Stimulated activated CD8-positive, alpha-beta memory T cell treated with anti-CD3 and anti-CD28 coated beads, Interleukin-2, amount 100 ng/mL, for 1 hour (primary cell): ENCODE data around the gene PRKAA1.
"Not testable (repeated sequence)": the region's sequence is repeated elsewhere in the genome, so short reads cannot be mapped to it uniquely, and the experiment has no call there.

Experiments
- DNase-seq, 2 donors: peaks; one replicate each; pipeline ENCODE4 v3.0.0-alpha.2; 2020; ENCODE audit warnings: low read depth in 2 of 2

PRKAA1 gene

GRCh38 chr5:40734986-40735385, 63.2 kb downstream of the PRKAA1 start:
- DNase-seq, result no peak

DNA sequence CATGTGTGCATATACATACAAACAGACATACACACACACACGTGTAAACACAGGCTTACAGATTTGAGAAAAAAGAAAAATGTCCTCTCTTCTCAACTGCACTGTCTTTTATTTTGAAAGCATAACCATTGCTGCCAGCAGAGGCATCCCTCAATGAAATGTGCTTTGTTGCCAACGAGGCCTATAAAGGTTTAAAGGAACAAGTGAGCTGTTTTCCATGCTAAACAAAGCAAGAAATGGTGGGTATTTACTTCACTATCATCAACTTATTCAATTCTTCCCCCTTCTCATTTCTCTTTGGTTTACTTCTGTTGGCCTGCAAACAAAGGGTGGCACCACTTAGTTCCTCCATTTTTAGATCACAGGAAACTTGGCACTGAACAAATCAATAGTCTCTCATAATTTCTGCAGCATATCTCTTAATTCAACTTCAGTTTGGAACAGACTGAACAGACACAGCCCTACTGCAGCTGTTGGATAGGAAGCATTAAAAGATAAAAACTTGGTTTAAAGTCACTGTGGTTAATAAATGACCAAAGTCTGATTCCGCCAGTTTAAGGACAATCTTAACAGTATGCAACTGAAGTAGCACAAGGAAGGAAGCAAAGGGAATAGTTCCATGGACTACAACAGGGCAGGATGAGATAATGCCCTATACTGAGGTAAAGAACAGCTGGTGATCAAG, 64.2 kb downstream of the PRKAA1 start:
- no peak for DNase-seq

DNA sequence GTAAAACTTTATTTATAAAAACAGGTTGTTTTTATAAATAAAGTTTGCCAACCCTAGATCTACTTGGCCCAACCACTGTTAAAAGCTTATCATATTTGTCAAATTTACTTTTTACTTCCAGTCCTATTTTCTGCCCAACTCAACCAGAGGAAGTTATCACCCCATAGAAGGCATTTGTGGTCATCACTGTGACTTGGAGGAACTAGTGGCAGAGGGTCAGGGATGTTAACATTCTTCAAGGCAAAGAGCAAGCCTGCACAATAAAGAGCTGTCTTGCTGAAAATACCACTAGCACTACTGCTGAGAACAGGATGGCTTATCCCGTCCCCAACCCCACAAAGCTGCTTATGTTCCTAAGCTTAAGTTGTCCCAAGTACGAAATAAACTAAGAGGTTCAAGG, 64.7 kb downstream of the PRKAA1 start:
- no peak for DNase-seq

DNA sequence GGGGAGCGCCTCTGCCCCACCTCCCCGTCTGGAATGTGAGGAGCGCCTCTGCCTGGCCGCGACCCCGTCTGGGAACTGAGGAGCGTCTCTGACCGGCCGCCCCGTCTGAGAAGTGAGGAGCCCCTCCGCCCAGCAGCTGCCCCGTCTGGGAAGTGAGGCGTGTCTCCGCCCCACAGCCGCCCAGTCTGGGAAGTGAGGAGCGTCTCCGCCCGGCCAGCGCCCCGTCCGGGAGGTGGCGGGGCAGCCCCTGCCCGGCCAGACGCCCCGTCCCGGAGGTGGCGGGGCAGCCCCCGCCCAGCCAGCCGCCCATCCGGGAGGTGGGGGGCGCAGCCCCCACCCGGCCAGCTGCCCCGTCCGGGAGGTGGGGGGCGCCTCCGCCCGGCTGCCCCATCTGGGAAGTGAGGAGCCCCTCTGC, 75.7 kb downstream of the PRKAA1 start:
- DNase-seq, result not testable (repeated sequence)

- no peak for DNase-seq
Measured at GRCh38 chr5:40720069-40720468, 78.1 kb downstream of the PRKAA1 start.

DNA sequence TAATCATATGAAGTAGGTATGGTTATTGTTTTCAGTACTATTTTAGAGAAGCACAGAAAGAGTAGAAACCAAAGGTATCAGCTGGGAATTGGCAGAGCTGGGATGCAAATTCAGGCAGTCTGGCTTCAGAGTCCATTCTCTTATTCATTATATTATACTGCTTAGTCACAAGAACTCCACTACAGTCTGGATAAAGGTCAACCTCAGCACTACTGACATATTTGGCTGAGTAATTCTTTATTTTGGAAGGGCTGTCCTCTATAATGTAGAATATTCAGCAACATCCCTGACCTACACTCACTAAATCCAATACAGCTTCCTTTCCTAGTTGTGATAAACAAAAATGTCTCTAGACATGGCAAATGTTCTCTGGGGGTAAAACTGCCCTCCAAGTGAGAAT, 80.9 kb downstream of the PRKAA1 start:
- no peak for DNase-seq

DNA sequence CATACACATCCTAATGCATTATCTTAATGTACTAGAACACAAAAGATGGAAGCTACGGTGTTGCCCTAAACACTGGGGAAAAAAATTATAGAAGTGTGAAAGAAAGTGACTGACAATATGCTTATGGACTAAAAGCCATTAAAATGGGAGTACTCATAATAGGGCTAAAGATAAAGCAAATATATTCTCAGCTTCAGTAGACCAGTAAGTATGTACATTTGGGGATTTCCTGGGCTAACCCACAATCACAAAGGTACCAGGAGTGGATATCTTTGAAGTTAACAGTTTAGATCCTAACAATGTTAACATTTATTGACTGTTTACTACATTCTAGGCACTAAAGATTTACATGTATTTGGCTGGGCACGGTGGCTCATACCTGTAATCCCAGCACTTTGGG, 81.6 kb downstream of the PRKAA1 start:
- no peak for DNase-seq

DNA sequence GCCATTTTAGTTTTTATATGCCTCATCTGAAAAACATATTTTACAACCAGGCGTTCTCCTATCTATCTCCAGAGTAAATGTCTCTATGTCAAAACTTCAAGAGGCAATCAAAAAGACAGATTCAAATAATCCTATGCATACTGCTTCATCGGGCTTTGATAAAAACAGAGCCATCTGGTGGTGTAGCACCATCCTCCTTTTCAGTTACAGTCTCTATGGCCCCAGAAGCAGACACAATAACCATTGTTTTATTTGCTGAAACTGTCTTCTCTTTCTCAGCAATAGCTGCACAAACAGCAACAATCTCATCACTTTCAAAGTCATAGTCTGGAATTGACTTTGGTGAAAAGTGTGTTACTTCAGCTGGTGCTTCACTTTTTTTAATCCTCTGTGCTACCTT, 82.2 kb downstream of the PRKAA1 start:
- DNase-seq, result no peak

DNA sequence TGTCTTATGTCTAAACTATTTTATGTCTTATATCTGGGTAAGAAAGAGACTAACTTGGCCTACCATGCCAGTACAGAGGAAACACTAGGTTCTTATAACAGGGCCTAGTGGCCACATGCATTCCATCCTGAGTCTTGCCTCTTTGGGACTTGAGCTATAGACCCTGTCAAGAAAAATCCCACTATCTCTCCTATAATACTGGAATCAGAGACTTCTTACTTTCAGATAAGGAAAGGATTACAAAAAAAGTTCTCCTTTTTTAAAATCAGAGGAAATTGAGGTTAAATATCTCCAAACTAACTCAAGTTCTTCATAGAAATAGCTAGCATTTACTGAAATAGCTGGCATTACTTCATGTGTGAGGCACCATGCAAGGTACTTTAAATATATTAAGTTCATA, 84.2 kb downstream of the PRKAA1 start:
- DNase-seq, result no peak

DNA sequence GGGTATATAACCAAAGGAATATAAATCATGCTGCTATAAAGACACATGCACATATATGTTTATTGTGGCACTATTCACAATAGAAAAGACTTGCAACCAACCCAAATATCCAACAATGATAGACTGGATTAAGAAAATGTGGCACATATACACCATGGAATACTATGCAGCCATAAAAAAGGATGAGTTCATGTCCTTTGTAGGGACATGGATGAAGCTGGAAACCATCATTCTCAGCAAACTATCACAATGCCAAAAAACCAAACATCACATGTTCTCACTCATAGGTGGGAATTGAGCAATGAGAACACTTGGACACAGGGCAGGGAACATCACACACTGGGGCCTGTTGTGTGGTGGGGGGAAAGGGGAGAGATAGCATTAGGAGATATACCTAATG, 87.6 kb downstream of the PRKAA1 start:
- DNase-seq, result not testable (repeated sequence)
